NCI-H1092 (cell line): Measurements from ENCODE around the gene MLEC.

Experiments used
- DNase-seq: peaks from one replicate; lab custom pipeline; 2025; lab: John Stamatoyannopoulos, UW

The MLEC gene

GRCh38 chr12:120692524-120693033 lies 5.6 kb downstream of the MLEC start:
- DNase-seq, result no peak

GRCh38 chr12:120693848-120694247 lies 6.9 kb downstream of the MLEC start:
- no peak for DNase-seq

- no peak for DNase-seq
Observed at GRCh38 chr12:120696626-120697025, 9.7 kb downstream of the MLEC start.

- no peak for DNase-seq
Observed at GRCh38 chr12:120697344-120697743, 10.4 kb downstream of the MLEC start.

GRCh38 chr12:120698665-120699064 lies 11.7 kb downstream of the MLEC start:
- no peak for DNase-seq

- DNase-seq, result no peak
Observed at GRCh38 chr12:120699553-120699952, 12.6 kb downstream of the MLEC start.

- DNase-seq, result no peak
Observed at GRCh38 chr12:120700886-120701285, 13.9 kb downstream of the MLEC start.

GRCh38 chr12:120702637-120703036 lies 15.7 kb downstream of the MLEC start:
- no peak for DNase-seq

GRCh38 chr12:120703311-120703942 lies 16.5 kb downstream of the MLEC start:
- DNase-seq, result no peak

GRCh38 chr12:120705618-120706017 lies 18.7 kb downstream of the MLEC start:
- DNase-seq, result no peak

GRCh38 chr12:120706029-120706428 lies 19.1 kb downstream of the MLEC start:
- no peak for DNase-seq

- no peak for DNase-seq
Observed at GRCh38 chr12:120708651-120709050, 21.7 kb downstream of the MLEC start.

- no peak for DNase-seq
Observed at GRCh38 chr12:120710031-120710804, 23.3 kb downstream of the MLEC start, which contains the start of gene UNC119B. Gene UNC119B, plus strand, starts transcription at chr12:120710458. Its CDS starts 17 bp downstream, at chr12:120710475.

GRCh38 chr12:120710805-120711296 lies 23.9 kb downstream of the MLEC start:
- no peak for DNase-seq

GRCh38 chr12:120711411-120711810 lies 24.5 kb downstream of the MLEC start:
- no peak for DNase-seq

GRCh38 chr12:120712610-120713009 lies 25.7 kb downstream of the MLEC start:
- no peak for DNase-seq

- peak; percentile 64 for DNase-seq
Observed at GRCh38 chr12:120713861-120714482, 27.0 kb downstream of the MLEC start.

- no peak for DNase-seq
Observed at GRCh38 chr12:120718055-120718454, 31.1 kb downstream of the MLEC start.

- no peak for DNase-seq
Observed at GRCh38 chr12:120719072-120719471, 32.1 kb downstream of the MLEC start.

- no peak for DNase-seq
Observed at GRCh38 chr12:120719496-120720233, 32.7 kb downstream of the MLEC start.

- no peak for DNase-seq
Observed at GRCh38 chr12:120720234-120720986, 33.5 kb downstream of the MLEC start.
